Stimulated activated CD8-positive, alpha-beta memory T cell treated with anti-CD3 and anti-CD28 coated beads, Interleukin-7, amount 100 ng/mL, for 48 hours (primary cell): ENCODE results near the gene MAST4.

Experiments used
- DNase-seq, 2 donors: peaks; one replicate each; pipeline ENCODE4 v3.0.0-alpha.2; 2020; ENCODE audit warnings: low read depth in 1 of 2; ENCODE audit errors: extremely low read depth in 1 of 2

The MAST4 gene

GRCh38 chr5:66829826-66830225, 233.6 kb downstream of the MAST4 start:
- no peak for DNase-seq

GRCh38 chr5:66830636-66831035, 234.4 kb downstream of the MAST4 start:
- no peak for DNase-seq

GRCh38 chr5:66839636-66840185, 243.5 kb downstream of the MAST4 start:
- no peak for DNase-seq

GRCh38 chr5:66840511-66841013, 244.4 kb downstream of the MAST4 start:
- peak in 1 of 2 donors; percentile 27 for DNase-seq

GRCh38 chr5:66841264-66841663, 245.1 kb downstream of the MAST4 start:
- no peak for DNase-seq

- DNase-seq: no peak
Observed at GRCh38 chr5:66842540-66842939, 246.3 kb downstream of the MAST4 start.

- DNase-seq: no peak
Observed at GRCh38 chr5:66843065-66843464, 246.9 kb downstream of the MAST4 start.

GRCh38 chr5:66848749-66849641, 252.8 kb downstream of the MAST4 start:
- no peak for DNase-seq

- DNase-seq: no peak
Observed at GRCh38 chr5:66849803-66850202, 253.6 kb downstream of the MAST4 start.

- DNase-seq: no peak
Observed at GRCh38 chr5:66850354-66851075, 254.3 kb downstream of the MAST4 start.

GRCh38 chr5:66851306-66851705, 255.1 kb downstream of the MAST4 start:
- no peak for DNase-seq

GRCh38 chr5:66854416-66854815, 258.2 kb downstream of the MAST4 start:
- no peak for DNase-seq

- no peak for DNase-seq
Observed at GRCh38 chr5:66856041-66856805, 260.0 kb downstream of the MAST4 start.

GRCh38 chr5:66859526-66859925, 263.3 kb downstream of the MAST4 start:
- DNase-seq: no peak

- no peak for DNase-seq
Observed at GRCh38 chr5:66860199-66860975, 264.2 kb downstream of the MAST4 start.

GRCh38 chr5:66861402-66861801, 265.2 kb downstream of the MAST4 start:
- DNase-seq: no peak

- DNase-seq: no peak
Observed at GRCh38 chr5:66862020-66862419, 265.8 kb downstream of the MAST4 start.

GRCh38 chr5:66863243-66864170, 267.3 kb downstream of the MAST4 start:
- DNase-seq: no peak
